Measurements from ENCODE around the gene OXTR. TPM values are rescaled to one million over a fixed set of nuclear protein-coding genes. Genes with fewer than 3 reads are reported as not detected.

Gene OXTR
- total RNA-seq, 4 donors from 2014 or later = 0.27 to 4.2 (median 0.49) TPM; not detected in 1

GRCh38 chr3:8741581-8742261 is 27.7 kb downstream of the OXTR start:
- TF ChIP-seq POLR2A (IDR thresholded peaks at IDR 0.05) (no peak), EP300 (IDR thresholded peaks at IDR 0.05) (no peak), POLR2AphosphoS5 (IDR thresholded peaks at IDR 0.05) (no peak)
- TF ChIP-seq, protein P1, sequence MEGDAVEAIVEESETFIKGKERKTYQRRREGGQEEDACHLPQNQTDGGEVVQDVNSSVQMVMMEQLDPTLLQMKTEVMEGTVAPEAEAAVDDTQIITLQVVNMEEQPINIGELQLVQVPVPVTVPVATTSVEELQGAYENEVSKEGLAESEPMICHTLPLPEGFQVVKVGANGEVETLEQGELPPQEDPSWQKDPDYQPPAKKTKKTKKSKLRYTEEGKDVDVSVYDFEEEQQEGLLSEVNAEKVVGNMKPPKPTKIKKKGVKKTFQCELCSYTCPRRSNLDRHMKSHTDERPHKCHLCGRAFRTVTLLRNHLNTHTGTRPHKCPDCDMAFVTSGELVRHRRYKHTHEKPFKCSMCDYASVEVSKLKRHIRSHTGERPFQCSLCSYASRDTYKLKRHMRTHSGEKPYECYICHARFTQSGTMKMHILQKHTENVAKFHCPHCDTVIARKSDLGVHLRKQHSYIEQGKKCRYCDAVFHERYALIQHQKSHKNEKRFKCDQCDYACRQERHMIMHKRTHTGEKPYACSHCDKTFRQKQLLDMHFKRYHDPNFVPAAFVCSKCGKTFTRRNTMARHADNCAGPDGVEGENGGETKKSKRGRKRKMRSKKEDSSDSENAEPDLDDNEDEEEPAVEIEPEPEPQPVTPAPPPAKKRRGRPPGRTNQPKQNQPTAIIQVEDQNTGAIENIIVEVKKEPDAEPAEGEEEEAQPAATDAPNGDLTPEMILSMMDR (IDR thresholded peaks at IDR 0.05) = no peak
- peaks cover 10% of the 10 kb centered on the region for H3K27me3 ChIP-seq
- WGBS, 2 donors (ENCODE audit: low coverage in 1 of 2) = 0 to 6% methylated on average over 3 to 6 of the region's 13 CpGs
- H3K36me3 ChIP-seq = no peaks in the 10 kb centered on the region
- H3K4me3 ChIP-seq = no peak overlapping the region
- no peaks in the 10 kb centered on the region for H3K9me3 ChIP-seq
- no peak overlapping the region for H3K27ac ChIP-seq
- ATAC-seq = no peak
- peaks cover 0 to 8% (median 0%) of the 10 kb centered on the region in 3 donors for H3K4me1 ChIP-seq

GRCh38 chr3:8739757-8740504 is 29.5 kb downstream of the OXTR start:
- ATAC-seq = no peak
- Histone ChIP-seq H3K4me1 (peaks cover 0 to 8% (median 0%) of the 10 kb centered on the region in 3 donors), H3K36me3 (no peaks in the 10 kb centered on the region), H3K27me3 (no peaks in the 10 kb centered on the region), H3K27ac (no peak overlapping the region), H3K4me3 (no peak overlapping the region), H3K9me3 (no peaks in the 10 kb centered on the region)
- 100% methylated on average over 1 of the region's 5 CpGs; no CpG with 5 or more reads in 1 of the 2 donors for WGBS, 2 donors (ENCODE audit: low coverage in 1 of 2)
- TF ChIP-seq, protein P1 (IDR thresholded peaks at IDR 0.05) = no peak
- TF ChIP-seq POLR2AphosphoS5 (IDR thresholded peaks at IDR 0.05) = no peak

DNA sequence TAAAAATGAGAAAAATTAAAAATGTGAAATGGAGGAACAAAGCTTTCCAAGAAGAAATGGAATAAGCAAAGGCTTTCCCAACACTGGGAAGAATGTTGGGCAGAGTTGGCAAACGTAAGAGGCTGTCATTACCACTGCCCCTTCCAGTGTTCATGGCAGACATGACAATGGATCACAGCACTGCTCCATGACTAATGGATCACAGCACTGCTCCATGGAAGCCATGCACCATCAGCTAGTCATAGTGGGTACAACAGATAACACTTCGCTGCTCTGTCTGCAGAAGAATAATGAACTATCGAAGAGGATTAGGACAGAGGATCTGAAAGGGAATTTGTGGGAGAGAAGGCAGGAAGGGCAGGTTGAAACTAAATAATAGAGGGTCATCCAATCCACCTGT is 30.8 kb downstream of the OXTR start:
- ATAC-seq = no peak
- WGBS, 2 donors (ENCODE audit: low coverage in 1 of 2) = 69% methylated on average over 3 of the region's 3 CpGs; no CpG with 5 or more reads in 1 of the 2 donors

GRCh38 chr3:8737823-8738222 is 31.6 kb downstream of the OXTR start:
- Histone ChIP-seq H3K4me3 (no peak overlapping the region), H3K27ac (no peak overlapping the region), H3K36me3 (no peaks in the 10 kb centered on the region), H3K4me1 (peaks cover 0 to 8% (median 0%) of the 10 kb centered on the region in 3 donors), H3K9me3 (no peaks in the 10 kb centered on the region), H3K27me3 (no peaks in the 10 kb centered on the region)
- TF ChIP-seq EP300 (IDR thresholded peaks at IDR 0.05) (no peak), POLR2A (IDR thresholded peaks at IDR 0.05) (no peak), POLR2AphosphoS5 (IDR thresholded peaks at IDR 0.05) (no peak)
- TF ChIP-seq, protein P1 (IDR thresholded peaks at IDR 0.05) = no peak
- no peak for ATAC-seq

More for the DNA sequence above, 30.8 kb downstream of the OXTR start:
- no peaks in the 10 kb centered on the region for H3K27me3 ChIP-seq
- H3K27ac ChIP-seq = no peak overlapping the region
- peaks cover 0 to 8% (median 0%) of the 10 kb centered on the region in 3 donors for H3K4me1 ChIP-seq
- TF ChIP-seq POLR2A (IDR thresholded peaks at IDR 0.05) (no peak), EP300 (IDR thresholded peaks at IDR 0.05) (no peak), POLR2AphosphoS5 (IDR thresholded peaks at IDR 0.05) (no peak)
- TF ChIP-seq, protein P1 (IDR thresholded peaks at IDR 0.05) = no peak
- no peak overlapping the region for H3K4me3 ChIP-seq
- no peaks in the 10 kb centered on the region for H3K9me3 ChIP-seq
- no peaks in the 10 kb centered on the region for H3K36me3 ChIP-seq

All from gastroesophageal sphincter (tissue), 4 donors.